K562 (cell line): ENCODE measurements around the gene KAT5. TPM values are rescaled to one million over a fixed set of nuclear protein-coding genes. Genes with fewer than 3 reads are reported as not detected.

Experiments
- BRD9 ChIP-seq: fragments of 450-650 bp; IDR thresholded peaks from 2 replicates; pipeline ENCODE4 v1.6.1; 2018; ENCODE audit warnings: low read depth; ENCODE audit not compliant: partially characterized antibody
- CBFA2T2 ChIP-seq: fragments of 450-650 bp; conservative IDR thresholded peaks from 2 replicates; pipeline ENCODE4 v1.6.1; 2017; ENCODE audit warnings: mild to moderate bottlenecking
- ETV5 ChIP-seq: sonication (generic); formaldehyde crosslinking; IDR thresholded peaks from 2 replicates; pipeline ENCODE4 v1.4.0; 2020; ENCODE audit warnings: low read depth, mild to moderate bottlenecking, missing genetic modification reagents
- FOSL1 ChIP-seq: fragments of 200-800 bp; sonication (Bioruptor generic); conservative IDR thresholded peaks from 2 replicates; pipeline ENCODE4 v1.6.1; 2016; ENCODE audit warnings: missing genetic modification characterization, missing compliant biosample characterization
- HCFC1 ChIP-seq: IDR thresholded peaks from 2 replicates; pipeline ENCODE4 v1.6.1; 2012; ENCODE audit warnings: low read depth, low read length, improper control_type of control experiment
- HSF4 ChIP-seq: fragments of 250-450 bp; sonication (Bioruptor Pico); IDR thresholded peaks from 2 replicates; pipeline ENCODE4 v2.1.2; 2022; ENCODE audit warnings: mild to moderate bottlenecking, moderate library complexity, borderline replicate concordance
- JUND ChIP-seq, 2 experiments: IDR thresholded peaks; 2 replicates in 1 of 2; 3 replicates in 1 of 2; pipeline ENCODE4 v1.6.1; 2011; ENCODE audit warnings: borderline replicate concordance in 2 of 2, low read depth in 2 of 2, low read length in 2 of 2, improper control_type of control experiment in 1 of 2, missing biosample characterization in 1 of 2, missing genetic modification characterization in 1 of 2, missing genetic modification reagents in 1 of 2
- POLR2H ChIP-seq: IDR thresholded peaks from 2 replicates; pipeline ENCODE4 v1.6.1; 2016; ENCODE audit warnings: missing genetic modification characterization, low read depth, mild to moderate bottlenecking, control low read depth, missing compliant biosample characterization, moderate library complexity
- POU5F1 ChIP-seq: fragments of 150-350 bp; IDR thresholded peaks from 2 replicates; pipeline ENCODE4 v1.6.1; 2014; ENCODE audit warnings: borderline replicate concordance, low read length, low read depth, mild to moderate bottlenecking; ENCODE audit not compliant: partially characterized antibody
- RAD21 ChIP-seq, 2 experiments: fragments of 250-450 bp in 1 of 2; fragments of 450-650 bp in 1 of 2; sonication (Bioruptor Pico) in 1 of 2; formaldehyde crosslinking in 1 of 2; IDR thresholded peaks in 1 of 2; conservative IDR thresholded peaks in 1 of 2; 2 replicates each; pipeline versions ENCODE4 v1.4.0 to v1.8.0; 2020 to 2022; ENCODE audit warnings: mild to moderate bottlenecking in 2 of 2, moderate library complexity in 1 of 2
- RB1 ChIP-seq: fragments of 450-650 bp; IDR thresholded peaks from 2 replicates; pipeline ENCODE4 v1.6.1; 2017; ENCODE audit warnings: low read depth, mild to moderate bottlenecking
- STAT5B ChIP-seq: fragments of 250-450 bp; sonication (Bioruptor Pico); IDR thresholded peaks from 2 replicates; pipeline ENCODE4 v1.8.0; 2021; ENCODE audit warnings: mild to moderate bottlenecking, inconsistent platforms
- TARDBP ChIP-seq: fragments of 450-650 bp; IDR thresholded peaks from 2 replicates; pipeline ENCODE4 v1.6.1; 2016
- ZNF253 ChIP-seq: fragments of 250-450 bp; sonication (Bioruptor Pico); conservative IDR thresholded peaks from 2 replicates; pipeline ENCODE4 v1.6.1; 2021; ENCODE audit warnings: mild to moderate bottlenecking
- ZNF384 ChIP-seq: IDR thresholded peaks from 2 replicates; pipeline ENCODE4 v1.6.1; 2012; ENCODE audit warnings: low read depth, low read length, improper control_type of control experiment
- ZNF57 ChIP-seq: fragments of 450-650 bp; formaldehyde crosslinking; IDR thresholded peaks from 2 replicates; pipeline ENCODE4 v1.4.0; 2020; ENCODE audit warnings: mild to moderate bottlenecking, moderate library complexity
- polyA plus RNA-seq, 8 experiments: library from polyadenylated mRNA; depleted of rRNA in 4 of 8; stranded (reverse) in 5 of 8; unstranded in 3 of 8; fragments of >200 nt; fragmentation: Nextera tagmentation in 2 of 8; fragmentation: Illumina TruSeq in 1 of 8; extraction: Ambion mirVana in 2 of 8; extraction: Trizol in 1 of 8; gene quantifications; 2 replicates each; pipeline versions ENCODE4 v1.2.1 to v1.2.3, GENCODE V29; 2011 to 2014; ENCODE audit warnings: inconsistent platforms in 1 of 8, missing spikeins in 1 of 8
- total RNA-seq, 7 experiments: library from RNA; depleted of rRNA in 6 of 7; stranded (reverse); fragments of >200 nt in 6 of 7; fragmentation: Illumina TruSeq in 2 of 7; extraction: Trizol in 2 of 7; gene quantifications; 2 replicates each; pipeline versions ENCODE4 v1.2.1 to v1.2.3, GENCODE V29; 2011 to 2021; ENCODE audit warnings: low replicate concordance in 1 of 7
- TF ChIP-seq, protein P1 (sequence below): fragments of 250-450 bp; sonication (Bioruptor Pico); IDR thresholded peaks from 2 replicates; pipeline ENCODE4 v1.8.0; 2021; ENCODE audit warnings: mild to moderate bottlenecking, moderate library complexity
- TF ChIP-seq, protein P2 (sequence below): fragments of 250-450 bp; sonication (Bioruptor Pico); IDR thresholded peaks from 2 replicates; pipeline ENCODE4 v1.4.0; 2020; ENCODE audit warnings: mild to moderate bottlenecking, moderate library complexity
- TF ChIP-seq, protein P3 (sequence below): sonication (generic); formaldehyde crosslinking; IDR thresholded peaks from 2 replicates; pipeline ENCODE4 v1.8.0; 2022; ENCODE audit warnings: mild to moderate bottlenecking, missing genetic modification reagents, borderline replicate concordance
- TF ChIP-seq, protein P4 (sequence below): fragments of 250-450 bp; sonication (Bioruptor Pico); IDR thresholded peaks from 2 replicates; pipeline ENCODE4 v1.5.0; 2022; ENCODE audit warnings: mild to moderate bottlenecking

KAT5 gene
- total and polyA plus RNA-seq, 9 of the 15 experiments (the other 6 are each of a cell fraction or from before 2014, with no cell fraction given), result 3.6 to 76.8 (median 52.7) TPM

DNA sequence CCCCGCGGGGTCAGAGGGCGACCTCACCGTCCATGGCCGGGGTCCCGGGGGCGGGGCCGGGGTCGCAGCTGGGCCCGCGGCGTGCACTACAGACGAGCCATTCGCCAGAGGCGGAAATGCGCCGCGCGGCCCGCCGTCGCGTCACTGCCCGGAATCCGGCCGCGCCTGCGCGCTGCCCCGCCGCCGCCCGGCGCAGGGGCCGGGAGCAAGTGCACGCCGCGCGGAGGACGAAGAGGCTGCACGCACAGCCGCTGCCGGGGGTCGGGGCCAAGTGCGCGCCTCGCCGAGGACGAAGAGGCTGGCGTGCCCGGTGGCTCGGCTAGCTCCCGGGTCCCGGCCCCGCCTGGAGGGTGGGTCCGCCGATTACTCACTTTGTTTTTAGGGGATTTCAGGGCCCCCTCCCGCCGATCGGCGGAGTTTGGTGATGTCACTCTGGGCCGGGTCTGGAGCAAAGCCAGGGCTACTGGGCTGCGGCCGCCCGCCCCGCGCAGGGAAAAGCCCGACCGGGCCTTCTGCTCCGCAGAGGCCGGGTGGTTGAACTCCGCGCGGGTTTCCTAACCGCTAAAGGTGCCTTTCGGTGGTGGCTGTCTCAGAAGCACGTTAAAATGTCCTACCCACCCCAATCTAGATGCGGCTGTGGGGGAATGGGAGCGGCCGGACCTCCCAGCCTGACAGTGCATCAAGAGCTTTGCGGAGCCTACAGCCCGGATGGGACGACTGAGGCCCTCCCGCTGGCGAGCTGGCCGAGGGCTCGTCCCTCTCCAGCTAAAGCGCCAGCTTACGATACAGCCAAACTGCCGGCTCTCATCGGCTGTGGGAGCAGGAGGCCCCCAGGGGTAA lies 49.0 kb upstream of the KAT5 start, which contains the start of gene RELA (continued):
- TF ChIP-seq HCFC1 (peak; percentile 37; the same call in 1 of the 2 replicates), ETV5 (CRISPR knock-in tag) (no peak), RB1 (peak; percentile 72; the same call in 1 of the 2 replicates), TARDBP (no peak), ZNF384 (no peak), POU5F1 (no peak), ZNF253 (CRISPR knock-in tag) (no peak), POLR2H (tag) (peak; percentile 76), FOSL1 (peak; percentile 77), STAT5B (CRISPR knock-in tag) (no peak), BRD9 (peak; percentile 45), CBFA2T2 (no peak), ZNF57 (CRISPR knock-in tag) (no peak), HSF4 (CRISPR knock-in tag) (no peak), RAD21 (CRISPR knock-in tag; conservative IDR thresholded peaks at IDR 0.05 in 1 of 2, IDR thresholded peaks at IDR 0.05 in 1 of 2) (no peak), JUND (IDR thresholded peaks at IDR 0.05; ENCODE audit: borderline replicate concordance, low read depth, low read length) (peak; percentile 90), JUND (tag; IDR thresholded peaks at IDR 0.05; ENCODE audit: borderline replicate concordance, low read depth, low read length) (peak; percentile 90; the same call in 1 of the 3 replicates)
- TF ChIP-seq, protein P1, sequence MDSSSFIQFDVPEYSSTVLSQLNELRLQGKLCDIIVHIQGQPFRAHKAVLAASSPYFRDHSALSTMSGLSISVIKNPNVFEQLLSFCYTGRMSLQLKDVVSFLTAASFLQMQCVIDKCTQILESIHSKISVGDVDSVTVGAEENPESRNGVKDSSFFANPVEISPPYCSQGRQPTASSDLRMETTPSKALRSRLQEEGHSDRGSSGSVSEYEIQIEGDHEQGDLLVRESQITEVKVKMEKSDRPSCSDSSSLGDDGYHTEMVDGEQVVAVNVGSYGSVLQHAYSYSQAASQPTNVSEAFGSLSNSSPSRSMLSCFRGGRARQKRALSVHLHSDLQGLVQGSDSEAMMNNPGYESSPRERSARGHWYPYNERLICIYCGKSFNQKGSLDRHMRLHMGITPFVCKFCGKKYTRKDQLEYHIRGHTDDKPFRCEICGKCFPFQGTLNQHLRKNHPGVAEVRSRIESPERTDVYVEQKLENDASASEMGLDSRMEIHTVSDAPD (CRISPR knock-in tag), result no peak
- TF ChIP-seq, protein P2, sequence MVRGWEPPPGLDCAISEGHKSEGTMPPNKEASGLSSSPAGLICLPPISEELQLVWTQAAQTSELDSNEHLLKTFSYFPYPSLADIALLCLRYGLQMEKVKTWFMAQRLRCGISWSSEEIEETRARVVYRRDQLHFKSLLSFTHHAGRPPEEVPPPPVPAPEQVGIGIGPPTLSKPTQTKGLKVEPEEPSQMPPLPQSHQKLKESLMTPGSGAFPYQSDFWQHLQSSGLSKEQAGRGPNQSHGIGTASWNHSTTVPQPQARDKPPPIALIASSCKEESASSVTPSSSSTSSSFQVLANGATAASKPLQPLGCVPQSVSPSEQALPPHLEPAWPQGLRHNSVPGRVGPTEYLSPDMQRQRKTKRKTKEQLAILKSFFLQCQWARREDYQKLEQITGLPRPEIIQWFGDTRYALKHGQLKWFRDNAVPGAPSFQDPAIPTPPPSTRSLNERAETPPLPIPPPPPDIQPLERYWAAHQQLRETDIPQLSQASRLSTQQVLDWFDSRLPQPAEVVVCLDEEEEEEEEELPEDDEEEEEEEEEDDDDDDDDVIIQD (CRISPR knock-in tag), result no peak
- TF ChIP-seq, protein P3, sequence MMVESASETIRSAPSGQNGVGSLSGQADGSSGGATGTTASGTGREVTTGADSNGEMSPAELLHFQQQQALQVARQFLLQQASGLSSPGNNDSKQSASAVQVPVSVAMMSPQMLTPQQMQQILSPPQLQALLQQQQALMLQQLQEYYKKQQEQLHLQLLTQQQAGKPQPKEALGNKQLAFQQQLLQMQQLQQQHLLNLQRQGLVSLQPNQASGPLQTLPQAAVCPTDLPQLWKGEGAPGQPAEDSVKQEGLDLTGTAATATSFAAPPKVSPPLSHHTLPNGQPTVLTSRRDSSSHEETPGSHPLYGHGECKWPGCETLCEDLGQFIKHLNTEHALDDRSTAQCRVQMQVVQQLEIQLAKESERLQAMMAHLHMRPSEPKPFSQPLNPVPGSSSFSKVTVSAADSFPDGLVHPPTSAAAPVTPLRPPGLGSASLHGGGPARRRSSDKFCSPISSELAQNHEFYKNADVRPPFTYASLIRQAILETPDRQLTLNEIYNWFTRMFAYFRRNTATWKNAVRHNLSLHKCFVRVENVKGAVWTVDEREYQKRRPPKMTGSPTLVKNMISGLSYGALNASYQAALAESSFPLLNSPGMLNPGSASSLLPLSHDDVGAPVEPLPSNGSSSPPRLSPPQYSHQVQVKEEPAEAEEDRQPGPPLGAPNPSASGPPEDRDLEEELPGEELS (CRISPR knock-in tag), result no peak
- TF ChIP-seq, protein P4, sequence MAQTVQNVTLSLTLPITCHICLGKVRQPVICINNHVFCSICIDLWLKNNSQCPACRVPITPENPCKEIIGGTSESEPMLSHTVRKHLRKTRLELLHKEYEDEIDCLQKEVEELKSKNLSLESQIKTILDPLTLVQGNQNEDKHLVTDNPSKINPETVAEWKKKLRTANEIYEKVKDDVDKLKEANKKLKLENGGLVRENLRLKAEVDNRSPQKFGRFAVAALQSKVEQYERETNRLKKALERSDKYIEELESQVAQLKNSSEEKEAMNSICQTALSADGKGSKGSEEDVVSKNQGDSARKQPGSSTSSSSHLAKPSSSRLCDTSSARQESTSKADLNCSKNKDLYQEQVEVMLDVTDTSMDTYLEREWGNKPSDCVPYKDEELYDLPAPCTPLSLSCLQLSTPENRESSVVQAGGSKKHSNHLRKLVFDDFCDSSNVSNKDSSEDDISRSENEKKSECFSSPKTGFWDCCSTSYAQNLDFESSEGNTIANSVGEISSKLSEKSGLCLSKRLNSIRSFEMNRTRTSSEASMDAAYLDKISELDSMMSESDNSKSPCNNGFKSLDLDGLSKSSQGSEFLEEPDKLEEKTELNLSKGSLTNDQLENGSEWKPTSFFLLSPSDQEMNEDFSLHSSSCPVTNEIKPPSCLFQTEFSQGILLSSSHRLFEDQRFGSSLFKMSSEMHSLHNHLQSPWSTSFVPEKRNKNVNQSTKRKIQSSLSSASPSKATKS (CRISPR knock-in tag), result no peak
